ENCODE measurements around the gene CLDND2. TPM values are rescaled to one million over a fixed set of nuclear protein-coding genes. Genes with fewer than 3 reads are reported as not detected.

CLDND2 gene
- total RNA-seq, 5 donors from 2014 or later (not counting 1 experiment from before 2014, with no cell fraction given) = 2.0 to 8.5 (median 5.8) TPM

DNA sequence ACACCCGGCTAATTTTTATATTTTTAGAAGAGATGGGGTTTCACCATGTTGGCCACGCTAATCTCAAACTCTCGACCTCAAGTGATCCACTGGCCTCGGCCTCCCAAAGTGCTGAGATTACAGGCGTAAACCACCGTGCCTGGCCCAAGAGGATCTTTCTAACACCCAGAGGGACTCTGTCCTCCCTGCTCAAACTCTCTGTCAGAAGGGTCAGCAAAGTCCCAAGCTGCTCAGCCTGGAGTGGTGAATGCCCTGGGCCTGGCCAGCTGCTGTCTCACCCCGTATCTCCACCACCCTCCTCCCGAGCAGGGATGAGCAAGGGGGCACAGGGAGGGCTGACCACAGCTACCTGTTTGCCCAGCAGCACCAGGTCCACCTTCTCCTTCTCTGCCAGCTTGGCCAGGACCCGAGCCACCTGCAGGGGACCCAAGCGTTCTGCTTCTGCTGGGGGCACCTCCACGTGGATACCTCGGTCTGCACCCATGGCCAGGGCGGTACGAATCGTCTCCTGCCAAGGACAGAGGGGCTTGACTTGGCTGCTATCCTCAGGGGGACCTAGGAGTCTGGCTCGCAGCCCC lies 15.9 kb downstream of the CLDND2 start:
- Mint-ChIP-seq H3K27me3 (no peaks in the 10 kb centered on the region), H3K9me3 (no peaks in the 10 kb centered on the region), H3K4me3 (no peak overlapping the region), H3K27ac (no peak overlapping the region), H3K36me3 (peaks cover 21% of the 10 kb centered on the region), H3K4me1 (peaks cover 21 to 26% (median 24%) of the 10 kb centered on the region in 3 donors)
- peaks cover 13 to 15% of the 10 kb centered on the region in 2 experiments for H3K4me1 ChIP-seq (ENCODE audit: control insufficient read depth in 1 of 2, extremely low read depth in 1 of 2, insufficient read depth in 2 of 2, low read length in 2 of 2)
- ATAC-seq (replicated peaks in 1 of 4) (no peak), DNase-seq (no peak)
- no peak overlapping the region for H3K4me3 ChIP-seq (ENCODE audit: control insufficient read depth in 1 of 2, extremely low read depth in 1 of 2, low read length in 1 of 2)
- H3K9me3 ChIP-seq = no peaks in the 10 kb centered on the region
- 97% methylated on average over 11 of the region's 16 CpGs for WGBS (ENCODE audit: insufficient coverage)
- CTCF ChIA-PET = no interaction called here
- POLR2A ChIA-PET = no interaction called here
- H3K36me3 ChIP-seq (ENCODE audit: control insufficient read depth in 2 of 2, extremely low read depth in 1 of 2, insufficient read depth in 1 of 2, low read length in 1 of 2) = peaks cover 10 to 30% of the 10 kb centered on the region in 2 donors
- no peak overlapping the region for H3K27ac ChIP-seq (ENCODE audit: low read length)
- no peaks in the 10 kb centered on the region for H3K27me3 ChIP-seq (replicated peaks in 1 of 2; ENCODE audit: control insufficient read depth in 2 of 2, extremely low read depth in 1 of 2, insufficient read depth in 2 of 2, low read length in 1 of 2)

- WGBS (ENCODE audit: insufficient coverage) = 99% methylated on average over 11 of the region's 11 CpGs
- Mint-ChIP-seq H3K9me3 (no peaks in the 10 kb centered on the region), H3K27ac (no peak overlapping the region), H3K27me3 (no peaks in the 10 kb centered on the region), H3K36me3 (peaks cover 33% of the 10 kb centered on the region), H3K4me1 (peaks cover 17 to 20% (median 19%) of the 10 kb centered on the region in 3 donors), H3K4me3 (no peak overlapping the region)
- no peaks in the 10 kb centered on the region for H3K27me3 ChIP-seq (replicated peaks in 1 of 2; ENCODE audit: control insufficient read depth in 2 of 2, extremely low read depth in 1 of 2, insufficient read depth in 2 of 2, low read length in 1 of 2)
- ATAC-seq (replicated peaks in 1 of 4) = no peak
- no peaks in the 10 kb centered on the region for H3K9me3 ChIP-seq
- CTCF ChIA-PET = no interaction called here
- peaks cover 10 to 33% of the 10 kb centered on the region in 2 donors for H3K36me3 ChIP-seq (ENCODE audit: control insufficient read depth in 2 of 2, extremely low read depth in 1 of 2, insufficient read depth in 1 of 2, low read length in 1 of 2)
- POLR2A ChIA-PET = no interaction called here
- no peak overlapping the region for H3K4me3 ChIP-seq (ENCODE audit: control insufficient read depth in 1 of 2, extremely low read depth in 1 of 2, low read length in 1 of 2)
- no peak for DNase-seq
- no peak overlapping the region for H3K27ac ChIP-seq (ENCODE audit: low read length)
- H3K4me1 ChIP-seq (ENCODE audit: control insufficient read depth in 1 of 2, extremely low read depth in 1 of 2, insufficient read depth in 2 of 2, low read length in 2 of 2) = peaks cover 13% of the 10 kb centered on the region in 2 experiments
Measured at GRCh38 chr19:51351266-51351990, 17.4 kb downstream of the CLDND2 start.

GRCh38 chr19:51347209-51347928 lies 21.4 kb downstream of the CLDND2 start:
- 82% methylated on average over 6 of the region's 10 CpGs for WGBS (ENCODE audit: insufficient coverage)
- H3K27ac ChIP-seq (ENCODE audit: low read length) = no peak overlapping the region
- Mint-ChIP-seq H3K4me3 (no peak overlapping the region), H3K27ac (no peak overlapping the region), H3K4me1 (peaks cover 0 to 3% (median 0%) of the 10 kb centered on the region in 3 donors), H3K27me3 (no peaks in the 10 kb centered on the region), H3K36me3 (peaks cover 41% of the 10 kb centered on the region), H3K9me3 (no peaks in the 10 kb centered on the region)
- H3K4me3 ChIP-seq (ENCODE audit: control insufficient read depth in 1 of 2, extremely low read depth in 1 of 2, low read length in 1 of 2) = no peak overlapping the region
- no peaks in the 10 kb centered on the region for H3K4me1 ChIP-seq (ENCODE audit: control insufficient read depth in 1 of 2, extremely low read depth in 1 of 2, insufficient read depth in 2 of 2, low read length in 2 of 2)
- POLR2A ChIA-PET = no interaction called here
- DNase-seq (no peak), ATAC-seq (replicated peaks in 1 of 4) (no peak)
- H3K36me3 ChIP-seq (ENCODE audit: control insufficient read depth in 2 of 2, extremely low read depth in 1 of 2, insufficient read depth in 1 of 2, low read length in 1 of 2) = peaks cover 18 to 39% of the 10 kb centered on the region in 2 donors
- CTCF ChIA-PET = no interaction called here
- H3K9me3 ChIP-seq = no peaks in the 10 kb centered on the region
- H3K27me3 ChIP-seq (replicated peaks in 1 of 2; ENCODE audit: control insufficient read depth in 2 of 2, extremely low read depth in 1 of 2, insufficient read depth in 2 of 2, low read length in 1 of 2) = no peaks in the 10 kb centered on the region

DNA sequence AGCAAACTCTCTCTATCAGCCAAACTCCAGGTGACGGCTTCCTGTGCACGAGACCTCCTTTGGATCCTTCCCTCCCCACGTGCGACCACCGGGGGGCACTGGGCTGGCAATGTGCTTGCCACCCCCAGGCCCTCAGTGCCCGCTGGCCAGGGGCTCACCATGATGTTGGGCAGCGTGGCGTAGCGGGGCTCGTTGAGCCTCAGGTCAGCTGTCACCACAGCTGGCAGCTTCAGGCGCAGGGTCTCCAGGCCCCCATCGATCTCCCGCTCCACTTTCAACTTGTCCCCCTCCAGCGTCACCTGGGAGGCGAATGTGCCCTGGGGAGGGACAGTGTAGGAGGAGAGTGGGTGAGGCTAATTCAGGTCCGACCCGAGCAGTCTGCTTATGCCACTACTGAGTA lies 22.1 kb downstream of the CLDND2 start:
- no peak overlapping the region for H3K4me3 ChIP-seq (ENCODE audit: control insufficient read depth in 1 of 2, extremely low read depth in 1 of 2, low read length in 1 of 2)
- CTCF ChIA-PET = no interaction called here
- no peaks in the 10 kb centered on the region for H3K27me3 ChIP-seq (replicated peaks in 1 of 2; ENCODE audit: control insufficient read depth in 2 of 2, extremely low read depth in 1 of 2, insufficient read depth in 2 of 2, low read length in 1 of 2)
- POLR2A ChIA-PET = no interaction called here
- no peaks in the 10 kb centered on the region for H3K4me1 ChIP-seq (ENCODE audit: control insufficient read depth in 1 of 2, extremely low read depth in 1 of 2, insufficient read depth in 2 of 2, low read length in 2 of 2)
- H3K27ac Mint-ChIP-seq = no peak overlapping the region
- H3K4me3 Mint-ChIP-seq = no peak overlapping the region
- 92% methylated on average over 6 of the region's 17 CpGs for WGBS (ENCODE audit: insufficient coverage)
- ATAC-seq (replicated peaks in 1 of 4) (no peak), DNase-seq (no peak)
- peaks cover 36% of the 10 kb centered on the region for H3K36me3 Mint-ChIP-seq
- no peaks in the 10 kb centered on the region for H3K27me3 Mint-ChIP-seq
- peaks cover 18 to 33% of the 10 kb centered on the region in 2 donors for H3K36me3 ChIP-seq (ENCODE audit: control insufficient read depth in 2 of 2, extremely low read depth in 1 of 2, insufficient read depth in 1 of 2, low read length in 1 of 2)
- H3K27ac ChIP-seq (ENCODE audit: low read length) = no peak overlapping the region
- no peaks in the 10 kb centered on the region for H3K9me3 ChIP-seq
- peaks cover 0 to 3% (median under 1%) of the 10 kb centered on the region in 3 donors for H3K4me1 Mint-ChIP-seq
- no peaks in the 10 kb centered on the region for H3K9me3 Mint-ChIP-seq

DNA sequence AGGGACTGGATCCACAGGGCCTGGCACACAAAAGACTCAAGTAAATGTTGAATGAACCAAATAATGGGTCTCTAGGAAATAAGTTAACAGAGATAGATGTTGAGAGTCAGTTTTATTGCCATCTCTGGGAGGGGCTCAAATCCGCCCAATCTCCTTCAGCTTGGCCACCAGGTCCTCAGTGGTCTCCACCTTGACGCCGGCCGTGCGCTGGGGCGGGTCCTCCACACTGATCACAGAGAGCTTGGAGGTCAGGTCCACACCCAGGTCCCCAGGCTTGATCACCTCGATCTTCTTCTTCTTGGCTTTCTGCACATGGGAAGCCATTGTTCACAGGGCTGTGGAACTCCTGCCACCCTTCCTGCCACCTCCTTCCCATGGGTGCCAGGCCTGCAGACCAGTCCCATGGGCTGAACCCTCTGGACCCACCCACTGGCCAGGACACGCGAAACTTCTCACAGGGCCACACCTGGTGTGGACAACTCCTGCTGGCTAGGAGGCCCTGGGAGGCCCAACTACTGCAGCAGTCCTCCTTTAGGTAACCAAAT lies 23.7 kb downstream of the CLDND2 start:
- no peaks in the 10 kb centered on the region for H3K9me3 ChIP-seq
- DNase-seq (no peak), ATAC-seq (replicated peaks in 1 of 4) (no peak)
- H3K4me3 ChIP-seq (ENCODE audit: control insufficient read depth in 1 of 2, extremely low read depth in 1 of 2, low read length in 1 of 2) = no peak overlapping the region
- Mint-ChIP-seq H3K9me3 (no peaks in the 10 kb centered on the region), H3K4me1 (peaks cover 0 to 7% (median 5%) of the 10 kb centered on the region in 3 donors), H3K27ac (peak overlapping the region in 1 of 2 donors; percentile 2), H3K4me3 (no peak overlapping the region), H3K27me3 (no peaks in the 10 kb centered on the region), H3K36me3 (peaks cover 23% of the 10 kb centered on the region)
- ChIA-PET CTCF (no interaction called here), POLR2A (no interaction called here)
- no peaks in the 10 kb centered on the region for H3K27me3 ChIP-seq (replicated peaks in 1 of 2; ENCODE audit: control insufficient read depth in 2 of 2, extremely low read depth in 1 of 2, insufficient read depth in 2 of 2, low read length in 1 of 2)
- 93% methylated on average over 9 of the region's 9 CpGs for WGBS (ENCODE audit: insufficient coverage)
- no peak overlapping the region for H3K27ac ChIP-seq (ENCODE audit: low read length)
- peaks cover 11 to 21% of the 10 kb centered on the region in 2 donors for H3K36me3 ChIP-seq (ENCODE audit: control insufficient read depth in 2 of 2, extremely low read depth in 1 of 2, insufficient read depth in 1 of 2, low read length in 1 of 2)
- H3K4me1 ChIP-seq (ENCODE audit: control insufficient read depth in 1 of 2, extremely low read depth in 1 of 2, insufficient read depth in 2 of 2, low read length in 2 of 2) = peaks cover 0 to 7% of the 10 kb centered on the region in 2 experiments
